HG02852 (cell line): ENCODE data around the gene SDSL.

Source experiments
- ATAC-seq: cut with Tn5 transposase; IDR thresholded peaks from one replicate; pipeline ENCODE4 v1.9.1; 2021; ENCODE audit warnings: mild to moderate bottlenecking, moderate library complexity; ENCODE audit not compliant: unreplicated experiment

The SDSL gene

DNA sequence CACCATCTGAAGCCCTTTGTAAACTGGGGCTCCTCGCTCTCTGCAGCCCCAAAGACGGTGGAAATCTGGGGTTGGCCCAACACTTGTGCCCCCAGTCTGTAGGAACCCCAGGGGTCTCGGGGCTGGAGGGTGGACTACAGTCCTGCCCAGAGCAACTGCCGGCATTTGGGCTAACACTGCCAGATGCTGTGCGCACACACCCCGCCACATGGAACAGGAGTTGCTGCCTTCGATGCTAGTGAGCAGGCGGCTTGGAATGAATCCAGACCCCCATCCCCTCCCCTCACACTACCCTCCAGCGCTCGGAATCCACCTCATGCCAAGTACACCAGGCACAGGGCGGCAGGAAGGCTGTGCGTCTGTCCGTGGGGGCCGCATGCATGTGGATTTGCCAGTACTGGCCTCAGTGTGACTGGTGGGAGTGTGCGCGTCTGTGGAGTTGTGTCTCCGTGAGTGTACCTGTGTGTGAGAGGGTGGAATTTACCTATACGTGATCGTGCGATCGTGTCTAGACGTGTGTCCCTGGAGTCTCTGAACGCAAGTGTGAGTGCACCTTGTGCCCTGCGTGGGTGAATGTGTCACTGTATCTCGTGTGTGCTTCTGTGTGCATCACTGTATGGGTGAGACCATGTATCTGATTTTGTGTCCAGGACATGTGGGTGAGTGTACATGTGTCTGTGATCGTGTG, 44.4 kb downstream of the SDSL start:
- ATAC-seq, result no peak

DNA sequence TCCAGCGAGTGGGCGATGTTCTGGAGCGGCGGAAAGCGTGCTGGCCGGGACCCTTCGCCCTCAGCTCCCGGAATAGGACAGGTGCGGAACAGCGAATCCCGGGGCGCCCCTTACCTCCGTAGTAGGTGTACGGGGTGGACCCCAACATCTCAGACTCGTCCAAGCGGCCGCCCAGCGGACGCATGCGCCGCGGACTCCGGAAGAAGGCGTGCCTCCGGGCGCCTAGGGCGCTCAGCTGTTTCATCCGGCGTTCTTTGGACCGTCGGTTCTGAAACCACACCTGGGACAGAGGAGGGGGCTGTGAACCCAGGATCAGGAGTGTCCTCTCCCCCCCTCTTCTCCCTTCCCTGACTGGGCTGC, 44.9 kb downstream of the SDSL start:
- no peak for ATAC-seq

DNA sequence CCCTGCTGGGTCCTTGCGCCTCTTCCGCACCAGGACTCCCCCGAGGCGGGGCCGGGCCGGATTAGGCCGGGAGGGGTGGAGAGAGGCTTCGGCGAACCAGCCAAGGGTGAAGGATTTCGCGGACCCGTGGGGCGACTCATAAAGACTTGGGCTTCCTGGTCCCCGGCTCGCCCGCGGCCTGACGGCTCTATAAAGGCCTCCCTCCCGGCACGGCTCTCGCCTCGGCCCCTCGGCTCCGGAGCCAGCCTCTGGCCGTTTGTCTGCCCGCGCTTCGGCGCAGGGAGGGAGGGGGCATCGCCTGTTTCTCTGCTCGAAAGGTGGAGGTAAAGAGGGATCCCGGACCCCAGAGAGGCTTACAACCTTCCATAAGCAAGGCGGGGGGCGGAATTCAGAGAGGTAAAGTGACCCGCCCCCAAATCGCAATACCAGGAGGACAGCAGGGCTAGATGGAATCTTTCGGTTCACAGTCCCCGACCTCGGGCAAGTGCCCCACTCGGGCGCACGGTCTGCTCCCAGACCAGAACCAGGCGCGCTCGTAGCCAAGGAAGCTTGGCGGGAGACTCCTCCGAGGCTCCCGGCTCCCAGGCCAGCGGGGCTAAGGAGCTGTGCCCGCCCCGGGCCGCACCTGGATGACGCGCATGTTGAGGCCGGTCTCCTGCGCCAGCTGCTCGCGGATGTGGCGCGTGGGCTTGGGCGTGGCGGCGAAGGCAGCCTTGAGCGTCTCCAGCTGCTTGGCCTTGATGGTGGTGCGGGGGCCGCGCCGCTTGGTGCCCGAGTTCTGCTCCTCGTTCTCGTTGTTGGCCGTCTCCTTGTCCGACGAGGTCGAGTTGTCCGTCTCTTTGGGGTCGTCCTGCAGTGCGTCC, 45.6 kb downstream of the SDSL start:
- no peak for ATAC-seq

DNA sequence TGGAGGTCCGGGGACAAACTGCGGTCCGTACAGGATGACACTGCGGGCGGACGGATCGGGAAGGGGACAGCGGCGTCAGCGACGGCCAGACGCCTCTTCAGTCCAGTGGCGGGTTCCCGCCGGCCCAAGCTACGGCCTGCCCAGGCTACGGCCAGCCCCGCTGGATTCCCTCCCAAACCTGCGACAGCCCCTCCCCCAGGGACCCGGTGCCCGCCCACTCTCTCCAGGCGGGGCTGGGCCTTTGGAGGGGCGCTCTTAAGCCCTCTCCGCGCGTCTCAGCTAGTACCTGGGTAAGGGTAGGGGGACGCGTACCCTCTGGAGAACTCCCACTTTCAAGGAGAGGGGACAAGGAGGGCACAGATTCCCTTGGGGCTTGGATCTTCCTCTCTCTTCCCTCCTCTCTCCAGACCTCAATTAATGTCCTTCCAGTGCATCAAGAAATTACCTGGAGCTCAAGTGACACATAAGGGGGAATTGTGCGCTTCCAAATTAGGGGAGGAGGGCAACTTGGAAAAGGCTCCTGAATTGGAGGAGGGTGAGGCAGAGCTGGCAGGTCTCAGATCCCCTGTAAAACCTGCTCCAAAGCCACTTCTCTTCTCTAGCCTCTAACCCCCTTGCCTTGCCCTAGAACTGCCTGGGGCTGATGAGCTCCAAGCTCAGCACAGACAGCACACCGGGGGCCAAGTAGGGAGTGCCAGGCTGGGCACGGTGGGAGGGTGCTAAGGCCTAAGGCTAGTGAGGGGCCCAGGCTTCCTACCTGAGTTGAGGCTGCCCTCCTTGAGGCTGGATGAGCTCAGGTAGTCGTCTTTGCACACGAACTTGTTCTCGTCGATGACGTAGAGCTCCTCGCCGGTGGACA, 46.4 kb downstream of the SDSL start:
- no peak for ATAC-seq

DNA sequence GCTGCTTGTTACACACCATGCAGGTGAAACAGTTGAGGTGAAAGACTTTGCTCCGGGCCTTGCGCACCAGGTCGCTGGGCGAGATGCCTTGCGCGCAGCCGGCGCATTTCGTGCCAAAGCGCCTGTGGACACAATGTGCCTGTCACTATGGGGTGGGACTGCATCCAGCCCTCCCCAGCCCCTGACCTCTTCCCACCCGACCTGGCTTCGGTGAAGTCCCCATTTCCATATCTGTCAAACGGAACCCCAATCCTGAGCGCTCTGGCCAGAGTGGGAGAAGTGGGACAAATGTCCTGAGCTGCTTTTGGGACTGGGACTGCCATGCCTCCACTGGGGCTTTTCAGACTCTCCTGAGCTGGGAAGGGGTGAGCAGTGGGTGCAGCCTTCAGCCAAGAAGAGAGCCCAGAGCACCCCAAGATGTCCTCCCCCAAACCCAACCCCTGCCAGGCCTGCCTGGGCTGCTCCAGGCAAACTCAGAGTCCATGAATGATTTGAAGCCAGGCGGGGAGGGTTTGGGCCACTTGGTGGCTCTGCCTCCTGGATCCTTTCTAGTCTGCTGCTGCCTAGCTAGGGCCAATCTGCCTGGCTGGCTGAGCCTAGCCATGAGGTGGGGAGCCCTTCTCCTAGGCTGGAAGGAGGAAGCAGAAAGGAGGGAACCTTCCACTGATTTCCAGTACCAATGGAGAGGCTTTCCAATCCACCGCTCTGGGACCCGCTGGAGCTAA, 47.2 kb downstream of the SDSL start:
- ATAC-seq, result no peak

DNA sequence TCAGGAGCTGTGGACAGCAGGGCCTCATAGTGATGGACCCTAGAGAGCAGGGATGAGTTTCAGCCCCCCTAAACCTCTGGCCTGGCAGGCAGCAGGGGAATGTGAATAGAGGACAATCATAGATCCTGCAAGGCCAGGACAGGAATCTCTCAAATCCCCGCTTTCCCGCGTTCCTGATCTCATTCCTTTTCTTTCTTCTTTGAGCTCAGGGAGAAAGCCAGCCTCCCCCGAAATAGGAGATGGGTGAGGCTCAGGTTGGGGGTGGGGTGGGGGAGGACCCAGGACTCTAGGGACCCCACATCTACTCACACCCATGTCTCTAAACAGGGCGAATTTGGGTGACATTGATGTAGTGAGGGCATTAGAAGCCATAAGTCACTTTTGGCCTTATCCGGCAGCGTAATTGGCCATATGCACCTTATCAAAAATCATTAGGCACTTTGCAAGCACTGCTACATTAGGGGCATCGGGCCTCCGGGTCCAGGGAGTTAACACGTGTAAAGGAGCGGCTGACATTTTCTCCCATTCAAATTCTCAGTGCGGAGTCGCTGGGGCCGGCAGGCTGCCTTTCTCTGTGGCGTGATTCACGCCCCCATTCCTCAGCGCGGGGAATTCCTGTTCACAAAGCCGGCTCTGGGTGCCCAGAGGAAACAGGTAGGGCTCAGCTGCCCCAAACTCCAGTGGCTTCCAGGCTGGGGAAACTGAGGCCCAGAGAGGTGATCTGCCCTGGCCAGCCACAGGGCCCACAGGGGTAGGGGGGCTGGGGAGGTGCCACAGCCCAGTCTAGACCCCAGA, 48.0 kb downstream of the SDSL start:
- ATAC-seq, result no peak

DNA sequence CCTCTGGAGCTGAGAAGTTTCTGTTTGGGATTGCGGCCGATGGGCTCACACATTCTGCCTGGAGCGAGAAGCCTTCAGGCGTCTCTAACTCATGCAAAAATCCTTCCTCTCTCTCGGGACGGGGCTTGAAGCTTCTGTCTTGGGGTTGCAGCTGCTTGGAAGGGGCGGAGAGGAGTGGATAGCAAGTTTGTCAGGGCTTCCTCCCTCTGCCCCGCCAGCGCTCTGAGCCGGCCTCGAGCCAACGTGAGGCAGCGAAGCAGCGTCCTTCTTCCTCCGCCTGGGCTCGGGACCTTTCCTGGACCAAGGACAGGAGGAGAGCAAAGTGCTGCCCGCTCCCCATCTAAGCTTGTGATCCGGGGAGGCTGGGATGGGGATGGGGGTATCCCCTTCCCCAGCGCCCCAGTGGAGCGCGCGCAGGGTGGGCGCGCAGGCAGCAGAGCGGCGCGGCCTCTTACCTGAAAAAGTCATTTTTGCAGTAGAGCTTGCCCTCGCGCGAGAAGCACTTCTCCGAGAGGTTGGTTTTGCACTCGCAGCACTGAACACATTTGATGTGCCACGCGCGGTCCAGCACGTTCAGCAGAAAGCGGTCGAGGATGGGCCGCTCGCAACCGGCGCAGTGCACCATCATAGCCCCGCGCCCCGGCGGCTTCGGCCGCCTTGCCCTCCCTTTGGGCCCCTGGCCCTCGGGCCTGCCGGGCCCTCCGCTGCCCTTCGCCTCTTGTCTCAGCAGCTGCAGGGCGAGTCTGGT, 48.9 kb downstream of the SDSL start:
- no peak for ATAC-seq

DNA sequence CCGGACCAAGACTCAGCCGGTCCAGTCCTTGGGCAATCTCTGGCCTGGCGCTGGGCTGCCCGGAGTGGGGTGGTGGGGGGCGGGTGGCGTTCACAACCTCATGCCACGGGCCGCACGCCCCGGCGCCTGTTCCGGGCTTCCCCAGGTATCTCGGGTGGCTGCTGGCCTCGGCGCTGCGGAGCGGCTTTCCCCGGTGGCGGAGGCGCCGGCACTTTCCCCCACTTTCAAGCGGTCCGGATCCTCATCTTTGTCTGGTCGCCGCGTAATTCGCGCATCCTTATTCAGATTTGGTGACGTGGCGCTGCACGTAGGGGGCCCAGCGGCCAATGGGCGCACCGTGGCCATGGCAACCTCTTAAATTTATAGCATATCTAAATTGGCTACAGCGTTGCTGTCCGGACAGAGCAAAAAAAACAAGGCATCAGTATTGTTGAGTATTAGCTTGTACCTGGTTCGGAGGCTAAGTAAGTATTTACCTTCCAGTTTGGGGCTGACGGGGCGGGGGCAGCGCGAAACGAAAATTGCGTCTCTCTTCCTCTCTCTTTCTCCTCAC, 49.5 kb downstream of the SDSL start, which contains the start of gene LHX5:
TSS of gene LHX5 (minus strand) at position 253 of the 553 bp plus-strand sequence. CDS start 373 bp downstream, outside the sequence.
- no peak for ATAC-seq

DNA sequence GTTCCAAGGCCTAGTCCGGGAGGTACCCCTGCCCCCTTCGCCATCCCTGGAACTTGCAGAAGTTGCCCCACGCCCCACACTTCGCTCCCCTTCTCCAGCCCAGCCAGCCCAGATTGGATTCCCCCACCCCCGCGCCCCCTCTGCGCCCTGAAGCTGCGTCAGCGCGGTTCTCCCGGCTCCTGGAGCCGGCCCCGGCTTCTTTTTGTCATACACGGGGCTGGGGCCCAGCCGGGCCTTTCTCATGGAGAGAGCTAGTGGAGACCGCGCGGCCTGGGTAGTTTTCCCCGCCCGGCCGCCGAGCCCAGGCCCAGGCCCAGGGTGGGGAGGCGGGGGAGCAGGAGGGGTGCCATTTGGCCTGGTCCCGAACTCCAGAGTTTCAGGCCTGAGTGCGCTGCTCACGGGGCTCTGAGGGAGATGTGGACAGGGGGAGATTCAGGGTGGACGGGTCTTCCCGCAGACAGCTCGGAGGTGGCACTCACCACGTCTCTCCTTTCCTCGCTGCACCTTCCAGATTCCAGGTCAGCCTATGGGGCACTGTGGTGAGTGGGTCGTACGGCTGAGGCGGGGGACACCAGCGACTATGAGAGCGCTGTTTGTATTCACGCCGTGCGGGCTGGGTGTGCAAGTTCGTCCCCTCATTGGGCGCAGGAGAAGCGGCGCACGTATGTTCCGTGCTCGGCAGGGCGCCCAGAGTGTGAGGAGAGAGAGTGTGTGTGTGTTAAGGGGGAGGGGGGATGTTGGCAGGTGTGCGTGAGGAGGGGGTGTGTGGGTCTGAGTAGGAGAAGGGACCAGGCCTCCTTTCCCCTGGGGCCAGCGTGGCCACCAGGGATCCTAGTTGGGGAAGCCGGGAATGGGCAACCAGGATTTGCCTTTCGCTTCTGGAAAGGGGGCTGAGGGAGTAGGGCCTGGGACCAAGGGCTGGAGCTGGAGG, 50.3 kb downstream of the SDSL start:
- ATAC-seq, result no peak

DNA sequence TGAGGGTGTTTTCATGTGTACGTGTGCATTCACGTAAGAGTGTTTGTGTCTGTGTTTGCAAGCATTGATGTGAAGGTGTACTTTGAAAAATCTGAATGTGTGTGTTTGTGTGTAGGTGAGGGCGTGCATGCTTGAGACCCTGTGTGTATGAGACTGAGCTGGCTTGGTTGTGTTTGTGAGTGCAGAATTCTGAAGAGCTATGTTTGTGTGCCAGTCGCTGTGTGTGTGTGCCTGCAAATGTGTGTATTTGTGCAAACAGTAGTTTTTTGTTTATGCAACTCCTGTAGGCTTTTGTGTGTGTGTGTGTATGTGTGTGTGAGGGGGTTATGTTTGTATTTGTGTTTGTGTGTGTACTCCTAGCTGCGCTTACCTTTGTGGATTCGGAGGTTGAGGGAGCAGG, 51.2 kb downstream of the SDSL start:
- ATAC-seq, result no peak

DNA sequence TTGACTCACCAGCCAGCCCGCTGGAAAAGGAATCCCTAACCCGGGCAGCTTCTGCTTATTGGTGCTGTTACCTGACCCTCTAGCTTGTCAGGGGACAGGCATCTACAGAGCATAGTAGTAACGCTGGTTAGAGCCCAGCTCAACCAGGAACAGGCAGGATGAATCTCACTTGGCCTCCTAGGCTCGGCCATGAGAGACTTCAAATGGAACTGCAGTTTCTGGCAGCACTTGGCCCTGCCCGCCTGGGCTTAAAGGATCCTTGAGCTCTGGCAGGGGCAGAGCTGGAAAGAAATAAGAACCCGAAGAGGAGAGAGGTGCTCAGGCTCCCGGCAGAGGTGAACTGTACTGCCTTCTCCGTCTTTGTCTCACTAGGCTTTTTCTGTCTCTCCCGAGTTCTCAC, 51.8 kb downstream of the SDSL start:
- no peak for ATAC-seq

DNA sequence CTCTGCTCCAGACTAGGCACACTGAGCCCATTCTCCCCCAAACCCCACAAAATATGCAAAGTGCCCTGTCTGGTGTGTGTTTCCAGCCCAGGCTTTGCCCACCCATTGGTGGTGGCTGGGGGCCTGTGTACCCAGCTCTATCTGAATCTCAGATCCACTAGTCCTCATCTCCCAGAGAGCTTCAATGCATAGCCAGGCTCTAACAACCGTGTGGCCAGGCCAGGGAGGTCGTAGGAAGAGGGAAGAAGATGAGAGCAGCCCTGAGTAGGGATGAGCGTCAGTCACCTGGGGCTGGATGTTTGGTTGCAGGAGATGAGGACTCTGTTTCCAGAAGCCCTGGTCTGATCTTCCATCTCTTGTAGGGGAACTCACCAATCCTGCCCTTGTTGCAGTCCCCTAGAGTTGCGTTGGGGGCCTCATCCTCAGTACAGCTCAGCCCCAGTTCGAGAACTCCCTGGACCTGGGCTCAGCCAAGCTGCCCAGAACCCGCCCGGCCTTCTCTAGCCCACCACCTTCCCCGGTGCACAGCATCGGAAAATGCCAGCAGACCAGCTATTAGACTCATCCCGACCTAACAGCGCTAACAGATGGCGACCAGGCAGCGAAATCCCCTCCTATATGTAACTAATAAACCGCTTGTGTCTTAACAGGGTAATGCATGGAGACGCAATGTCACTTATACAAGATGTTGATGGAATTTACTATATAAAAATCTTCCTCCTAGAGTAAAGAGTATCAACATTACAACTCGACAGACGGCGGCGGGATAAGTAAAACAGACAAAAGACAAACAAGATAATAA, 52.7 kb downstream of the SDSL start:
- ATAC-seq, result no peak

DNA sequence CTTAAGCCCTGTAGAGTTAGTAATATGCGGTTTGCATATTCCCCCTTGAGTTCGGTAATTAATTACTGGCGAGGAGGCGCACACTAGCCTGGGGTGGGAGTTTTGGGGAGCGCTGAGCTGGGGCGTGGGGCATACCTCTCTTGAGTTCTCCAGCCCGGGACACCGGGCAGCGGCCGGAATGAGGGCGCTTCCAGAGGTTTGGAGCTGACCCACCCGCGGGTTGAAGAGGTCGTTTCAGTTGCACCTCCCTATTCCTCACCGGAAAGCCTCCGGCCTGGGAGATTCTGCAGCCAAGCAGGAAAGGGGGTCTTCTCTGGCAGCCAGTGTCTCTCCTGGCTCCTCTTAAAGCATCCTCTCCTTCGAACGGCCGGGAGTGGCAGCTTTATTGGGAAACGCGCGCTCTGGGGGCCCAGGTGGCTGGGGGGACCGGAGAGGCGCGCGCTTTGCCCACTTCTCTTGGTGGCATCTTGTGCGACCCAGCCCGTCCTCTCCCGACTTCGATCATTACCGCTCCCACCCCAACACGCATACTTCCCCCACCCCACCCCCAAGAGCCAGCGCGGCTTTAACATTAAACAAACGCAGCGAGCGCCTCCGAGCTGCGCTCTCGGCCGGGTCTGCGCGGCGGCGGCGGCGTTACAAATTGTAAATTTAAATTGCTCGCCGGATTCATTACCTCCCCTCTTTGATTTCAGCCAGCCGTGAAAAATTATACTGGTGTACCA, 53.4 kb downstream of the SDSL start:
- ATAC-seq, result no peak

DNA sequence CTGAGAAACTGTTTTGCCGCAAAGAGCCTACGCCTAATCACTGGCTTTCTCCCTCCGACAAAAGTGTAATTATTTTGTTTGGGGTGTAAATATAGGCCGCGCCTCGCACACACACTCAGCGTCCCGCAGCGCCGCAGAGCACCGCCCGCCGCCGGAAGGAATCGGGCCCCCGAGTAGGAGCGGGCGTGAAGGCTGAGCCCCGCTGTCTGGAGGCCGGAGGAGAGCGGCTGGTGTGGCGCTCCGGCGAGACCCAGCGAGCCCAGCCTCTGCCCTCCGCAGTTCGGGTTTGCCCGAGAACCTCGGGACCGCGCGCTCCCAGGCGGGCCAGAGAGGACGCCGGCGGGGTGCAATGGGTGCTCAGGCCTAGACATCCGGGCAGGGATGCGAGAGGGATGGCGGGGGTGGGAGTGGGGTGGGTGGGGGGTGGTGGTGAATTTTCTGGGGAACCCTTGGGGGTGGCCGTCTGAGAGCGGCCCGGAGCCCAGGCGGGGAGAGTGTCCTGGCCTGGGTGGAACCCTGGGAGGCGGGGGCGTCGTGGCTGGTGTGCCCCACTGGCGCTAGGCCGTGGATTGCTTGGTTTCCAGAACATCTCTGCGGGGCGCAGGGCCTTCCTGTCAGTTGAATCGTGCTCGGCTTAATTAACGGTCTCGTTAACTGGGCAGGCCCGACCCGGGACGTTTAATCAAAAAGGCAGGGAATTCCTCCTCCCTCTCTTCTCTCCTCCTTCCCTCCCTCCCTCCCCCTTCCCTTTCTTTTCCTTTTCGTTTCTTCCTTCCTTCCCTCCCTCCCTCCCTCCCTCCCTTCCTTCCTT, 54.2 kb downstream of the SDSL start:
- no peak for ATAC-seq

DNA sequence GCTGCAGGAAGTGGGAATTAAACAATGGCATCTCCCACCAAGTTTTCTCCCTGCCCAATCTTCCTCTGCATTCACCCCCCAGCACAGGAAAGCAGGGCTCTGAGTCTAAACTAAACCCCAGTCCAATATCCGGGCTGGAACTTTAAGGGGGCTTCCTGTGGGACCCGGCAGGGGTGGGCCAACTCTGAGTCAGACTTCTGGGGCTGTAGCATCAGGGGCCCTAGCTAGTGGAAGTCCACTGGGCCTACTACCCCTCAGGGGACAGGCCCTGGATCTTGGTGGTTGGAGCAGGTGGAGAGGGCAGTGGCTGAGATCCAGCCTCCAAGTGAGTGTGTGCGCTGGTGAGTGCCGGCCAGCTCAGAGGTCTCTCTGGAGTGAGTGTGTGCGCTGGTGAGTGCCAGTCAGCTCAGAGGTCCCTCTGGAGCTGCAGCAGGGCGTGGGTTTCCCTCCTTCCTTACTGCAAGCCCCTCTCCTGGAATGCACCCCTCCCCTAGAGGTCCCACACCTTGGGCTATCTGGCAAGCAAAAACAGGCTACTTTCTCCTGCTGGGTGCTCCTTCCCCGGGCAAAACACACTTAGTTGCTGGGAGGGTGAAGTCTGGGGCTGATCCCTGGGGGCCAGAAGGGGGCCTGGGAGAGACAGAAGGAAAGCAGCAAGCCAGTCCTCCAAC, 55.1 kb downstream of the SDSL start:
- ATAC-seq, result no peak
